Measurements from ENCODE around the gene ANKHD1. TPM values are rescaled to one million over a fixed set of nuclear protein-coding genes. Genes with fewer than 3 reads are reported as not detected.

ANKHD1 gene
- total RNA-seq, 6 experiments from 2014 or later: 45.5 to 73.2 (median 62.6) TPM

DNA sequence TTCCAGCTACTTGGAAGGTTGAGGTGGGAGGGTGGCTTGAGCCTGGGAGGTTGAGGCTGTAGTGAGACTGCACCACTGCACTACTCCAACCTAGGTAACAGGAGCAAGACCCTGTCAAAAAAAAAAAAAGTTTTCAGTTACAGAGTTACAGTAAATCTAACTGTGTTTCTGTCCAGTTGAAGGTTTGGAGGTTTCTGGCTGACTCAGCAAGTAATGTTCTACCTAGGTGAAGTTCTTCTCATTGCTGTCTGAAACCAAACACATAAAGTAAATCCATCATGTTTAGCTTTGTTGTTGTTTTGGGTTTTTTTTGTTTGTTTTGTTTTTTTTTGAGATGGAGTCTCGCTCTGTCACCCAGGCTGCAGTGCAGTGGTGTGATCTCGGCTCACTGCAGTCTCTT lies 7.9 kb upstream of the ANKHD1 start:
- Histone ChIP-seq H3K4me3 (no peak overlapping the region), H3K27ac (no peak overlapping the region), H3K36me3 (no peaks in the 10 kb centered on the region), H3K4me1 (peaks cover 0 to 6% (median 0%) of the 10 kb centered on the region in 4 donors), H3K9me3 (no peaks in the 10 kb centered on the region), H3K27me3 (no peaks in the 10 kb centered on the region)
- intact Hi-C loops (cut with DNase I): no loop called here
- WGBS (ENCODE audit: insufficient coverage, low coverage, low lambda C conversion rate, missing lambda C conversion rate): 94% methylated on average over 2 of the region's 2 CpGs
- DNase-seq (no peak), ATAC-seq (no peak)
- TF ChIP-seq CTCF (IDR thresholded peaks at IDR 0.05): no peak
- no peak for TF ChIP-seq POLR2A (IDR thresholded peaks at IDR 0.05)

DNA sequence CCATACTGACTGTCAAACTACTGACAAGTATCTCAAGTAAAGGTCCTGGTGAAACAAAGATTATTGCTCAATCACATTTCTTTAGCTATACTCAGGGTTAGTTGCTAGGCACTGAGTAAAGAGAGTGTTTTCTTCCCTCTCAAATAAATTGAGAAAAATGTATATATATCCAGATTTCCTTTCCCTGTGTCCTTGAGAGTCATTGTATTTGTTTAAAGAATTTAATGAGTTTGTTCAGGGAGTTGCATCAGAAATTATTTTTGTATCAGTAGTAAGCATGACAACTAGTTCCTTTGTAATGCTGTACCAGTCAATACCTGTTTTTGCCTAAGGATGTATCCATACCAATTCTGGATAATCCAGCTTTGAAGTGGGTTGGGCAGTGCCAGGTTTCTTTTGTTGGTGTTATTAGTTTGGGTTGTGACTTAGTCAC lies 3.2 kb upstream of the ANKHD1 start:
- no peaks in the 10 kb centered on the region for H3K36me3 ChIP-seq
- TF ChIP-seq CTCF (IDR thresholded peaks at IDR 0.05) (no peak), POLR2A (IDR thresholded peaks at IDR 0.05) (no peak)
- no peak overlapping the region for H3K27ac ChIP-seq
- peaks cover 0 to 8% (median 0%) of the 10 kb centered on the region in 4 donors for H3K4me1 ChIP-seq
- no peaks in the 10 kb centered on the region for H3K9me3 ChIP-seq
- no peak for DNase-seq
- ATAC-seq: no peak
- no peaks in the 10 kb centered on the region for H3K27me3 ChIP-seq
- intact Hi-C loops (cut with DNase I): no loop called here
- no peak overlapping the region for H3K4me3 ChIP-seq

DNA sequence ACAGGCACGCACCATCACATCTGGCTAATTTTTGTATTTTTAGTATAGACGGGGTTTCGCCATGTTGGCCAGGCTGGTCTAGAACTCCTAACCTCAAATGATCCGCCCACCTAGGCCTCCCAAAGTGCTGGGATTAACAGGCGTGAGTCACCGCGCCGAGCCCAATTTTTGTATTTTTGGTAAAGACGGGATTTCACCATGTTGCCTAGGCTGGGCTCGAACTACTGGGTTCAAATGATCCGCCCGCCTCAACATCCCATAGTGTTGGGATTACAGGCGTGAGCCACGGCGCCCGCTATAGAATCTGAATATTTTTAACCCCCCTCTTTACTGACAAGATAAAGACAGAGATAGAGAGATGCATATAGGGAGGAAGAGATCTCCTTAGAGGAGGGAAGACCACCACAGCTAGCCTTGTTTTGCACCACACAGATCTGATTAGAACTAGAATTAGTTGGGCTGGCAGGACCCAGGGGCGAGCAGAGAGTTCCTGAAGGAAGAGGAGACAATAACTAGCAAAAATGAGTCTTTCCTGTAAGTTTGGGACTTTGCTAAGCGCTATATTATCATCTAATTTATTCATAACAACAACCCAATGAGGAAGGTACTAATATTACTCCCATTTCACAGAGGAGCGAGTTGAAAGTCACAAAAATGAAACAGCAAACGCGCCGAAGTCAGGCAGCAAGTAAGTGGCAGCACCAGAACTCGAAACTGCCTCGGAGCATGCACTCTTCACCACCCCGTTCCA lies 1.5 kb upstream of the ANKHD1 start:
- no peaks in the 10 kb centered on the region for H3K27me3 ChIP-seq
- ATAC-seq (no peak), DNase-seq (no peak)
- intact Hi-C loops (cut with DNase I): no loop called here
- TF ChIP-seq CTCF (IDR thresholded peaks at IDR 0.05) (no peak), POLR2A (IDR thresholded peaks at IDR 0.05) (no peak)
- peak overlapping the region; percentile 68 to 99 (median 88) for H3K4me3 ChIP-seq
- no peaks in the 10 kb centered on the region for H3K9me3 ChIP-seq
- 40% methylated on average over 19 of the region's 25 CpGs for WGBS (ENCODE audit: insufficient coverage, low coverage, low lambda C conversion rate, missing lambda C conversion rate)
- no peaks in the 10 kb centered on the region for H3K36me3 ChIP-seq
- peak overlapping the region; percentile 81 to 95 (median 88) for H3K27ac ChIP-seq
- H3K4me1 ChIP-seq: peaks cover 0 to 22% (median 0%) of the 10 kb centered on the region in 4 donors

- H3K36me3 ChIP-seq: no peaks in the 10 kb centered on the region
- peak; percentile 78 to 90 (median 80) for ATAC-seq
- peak; percentile 91 to 98 (median 98) for DNase-seq
- no peaks in the 10 kb centered on the region for H3K9me3 ChIP-seq
- peaks cover 0 to 22% (median 0%) of the 10 kb centered on the region in 4 donors for H3K4me1 ChIP-seq
- 0% methylated on average over 19 of the region's 54 CpGs for WGBS (ENCODE audit: insufficient coverage, low coverage, low lambda C conversion rate, missing lambda C conversion rate)
- H3K4me3 ChIP-seq: peak overlapping the region; percentile 68 to 99 (median 88)
- TF ChIP-seq POLR2A (IDR thresholded peaks at IDR 0.05) (no peak), CTCF (IDR thresholded peaks at IDR 0.05) (no peak)
- H3K27ac ChIP-seq: peak overlapping the region; percentile 81 to 95 (median 88)
- H3K27me3 ChIP-seq: no peaks in the 10 kb centered on the region
- intact Hi-C loops (cut with DNase I): no loop called here
These were observed 787 bp upstream of the ANKHD1 start for GRCh38 chr5:140400730-140401361.
